Right atrium auricular region (tissue), 2 donors: ENCODE results near the gene PPP3CA. TPM values are rescaled to one million over a fixed set of nuclear protein-coding genes. Genes with fewer than 3 reads are reported as not detected.

Source experiments
- DNase-seq: peaks from one replicate; pipeline ENCODE4 v3.0.0-alpha.2; 2019; ENCODE audit warnings: low spot score
- H3K27ac ChIP-seq, 2 donors: fragments of 200-600 bp; sonication (generic); 1 replicate in 1 of 2; 2 replicates in 1 of 2; pipeline ENCODE4 v1.5.1; 2016 to 2019
- H3K27me3 ChIP-seq, 2 donors: fragments of 200-600 bp; sonication (generic); one replicate each; pipeline versions ENCODE4 v1.5.1 to v1.6.0; 2017 to 2019
- H3K36me3 ChIP-seq: fragments of 200-600 bp; sonication (generic); one replicate; pipeline ENCODE4 v1.5.1; 2016
- H3K4me1 ChIP-seq, 2 donors: fragments of 200-600 bp; sonication (generic); one replicate each; pipeline versions ENCODE4 v1.5.1 to v1.6.0; 2017 to 2019
- H3K4me3 ChIP-seq, 2 donors: fragments of 200-600 bp; sonication (generic); 1 replicate in 1 of 2; 2 replicates in 1 of 2; pipeline ENCODE4 v1.5.1; 2017 to 2019; ENCODE audit warnings: mild to moderate bottlenecking in 1 of 2, moderate library complexity in 1 of 2
- H3K9me3 ChIP-seq, 2 donors: fragments of 200-600 bp; sonication (generic); one replicate each; pipeline ENCODE4 v1.5.1; 2019
- total RNA-seq, 2 donors: library from RNA; depleted of rRNA; stranded (reverse); fragments of >200 nt; gene quantifications; one replicate each; pipeline ENCODE4 v1.1.0, GENCODE V29; 2016
- TF ChIP-seq, protein P1 (sequence below), 2 donors: fragments of 200-600 bp; sonication (generic); IDR thresholded peaks; one replicate each; pipeline ENCODE4 v1.5.1; 2019; ENCODE audit warnings: antibody characterized with exemption in 2 of 2

The PPP3CA gene
- total RNA-seq, 2 donors from 2014 or later = 11.2 to 15.7 TPM

DNA sequence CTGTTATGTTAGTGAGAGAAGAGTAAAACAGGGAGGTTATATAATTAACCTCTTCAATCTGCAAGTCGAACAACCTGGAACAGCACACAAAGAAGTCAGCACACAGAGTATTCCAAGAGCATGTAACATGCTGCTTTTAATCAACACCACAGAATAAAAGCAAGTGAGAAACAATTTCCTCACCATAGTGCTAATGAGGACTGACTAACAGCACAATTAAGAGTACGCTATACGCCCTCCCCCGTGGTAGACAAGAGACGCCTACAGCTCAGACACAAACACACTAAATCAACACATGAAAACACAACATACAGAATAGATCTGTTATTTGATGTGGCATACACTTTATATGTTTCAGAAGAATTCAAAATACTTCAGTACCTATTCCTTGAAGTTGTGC lies 103.0 kb downstream of the PPP3CA start:
- Histone ChIP-seq H3K9me3 (no peaks in the 10 kb centered on the region), H3K4me1 (no peaks in the 10 kb centered on the region), H3K27me3 (no peaks in the 10 kb centered on the region), H3K36me3 (no peaks in the 10 kb centered on the region), H3K27ac (no peak overlapping the region), H3K4me3 (no peak overlapping the region)
- no peak for DNase-seq
- TF ChIP-seq, protein P1, sequence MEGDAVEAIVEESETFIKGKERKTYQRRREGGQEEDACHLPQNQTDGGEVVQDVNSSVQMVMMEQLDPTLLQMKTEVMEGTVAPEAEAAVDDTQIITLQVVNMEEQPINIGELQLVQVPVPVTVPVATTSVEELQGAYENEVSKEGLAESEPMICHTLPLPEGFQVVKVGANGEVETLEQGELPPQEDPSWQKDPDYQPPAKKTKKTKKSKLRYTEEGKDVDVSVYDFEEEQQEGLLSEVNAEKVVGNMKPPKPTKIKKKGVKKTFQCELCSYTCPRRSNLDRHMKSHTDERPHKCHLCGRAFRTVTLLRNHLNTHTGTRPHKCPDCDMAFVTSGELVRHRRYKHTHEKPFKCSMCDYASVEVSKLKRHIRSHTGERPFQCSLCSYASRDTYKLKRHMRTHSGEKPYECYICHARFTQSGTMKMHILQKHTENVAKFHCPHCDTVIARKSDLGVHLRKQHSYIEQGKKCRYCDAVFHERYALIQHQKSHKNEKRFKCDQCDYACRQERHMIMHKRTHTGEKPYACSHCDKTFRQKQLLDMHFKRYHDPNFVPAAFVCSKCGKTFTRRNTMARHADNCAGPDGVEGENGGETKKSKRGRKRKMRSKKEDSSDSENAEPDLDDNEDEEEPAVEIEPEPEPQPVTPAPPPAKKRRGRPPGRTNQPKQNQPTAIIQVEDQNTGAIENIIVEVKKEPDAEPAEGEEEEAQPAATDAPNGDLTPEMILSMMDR (IDR thresholded peaks at IDR 0.05) = no peak

GRCh38 chr4:101242441-101242840 lies 104.9 kb downstream of the PPP3CA start:
- Histone ChIP-seq H3K9me3 (no peaks in the 10 kb centered on the region), H3K27ac (no peak overlapping the region), H3K36me3 (no peaks in the 10 kb centered on the region), H3K4me1 (peaks cover 0 to 10% of the 10 kb centered on the region in 2 donors), H3K27me3 (no peaks in the 10 kb centered on the region), H3K4me3 (no peak overlapping the region)
- TF ChIP-seq, protein P1 (IDR thresholded peaks at IDR 0.05) = no peak
- no peak for DNase-seq

- Histone ChIP-seq H3K27me3 (no peaks in the 10 kb centered on the region), H3K9me3 (no peaks in the 10 kb centered on the region), H3K36me3 (no peaks in the 10 kb centered on the region), H3K27ac (no peak overlapping the region), H3K4me3 (no peak overlapping the region), H3K4me1 (peaks cover 0 to 10% of the 10 kb centered on the region in 2 donors)
- no peak for DNase-seq
- TF ChIP-seq, protein P1 (IDR thresholded peaks at IDR 0.05) = no peak
Measured at GRCh38 chr4:101240099-101240498, 107.2 kb downstream of the PPP3CA start.

- Histone ChIP-seq H3K9me3 (no peaks in the 10 kb centered on the region), H3K4me1 (peaks cover 0 to 10% of the 10 kb centered on the region in 2 donors), H3K36me3 (no peaks in the 10 kb centered on the region), H3K27me3 (no peaks in the 10 kb centered on the region), H3K27ac (no peak overlapping the region), H3K4me3 (no peak overlapping the region)
- DNase-seq = no peak
- TF ChIP-seq, protein P1 (IDR thresholded peaks at IDR 0.05) = no peak
Measured at GRCh38 chr4:101239665-101240064, 107.7 kb downstream of the PPP3CA start.

DNA sequence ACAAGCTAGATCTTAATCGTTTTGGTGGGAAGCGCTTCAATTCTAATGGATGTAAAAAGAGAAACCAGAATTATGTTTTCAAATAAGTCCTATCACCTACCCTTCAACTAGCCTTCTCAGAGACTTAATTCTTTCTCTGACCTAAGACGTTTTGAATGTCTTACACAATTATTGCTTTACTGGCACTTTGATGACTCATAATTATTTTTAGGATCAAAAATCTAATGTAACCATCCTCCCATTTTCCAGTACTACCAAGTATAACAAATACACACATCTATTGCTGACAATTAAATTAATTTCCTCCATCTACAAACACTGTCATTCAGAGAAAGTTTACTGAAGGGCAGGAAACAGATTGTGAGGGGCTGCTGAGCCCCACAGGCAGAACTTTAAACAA lies 108.6 kb downstream of the PPP3CA start:
- Histone ChIP-seq H3K36me3 (no peaks in the 10 kb centered on the region), H3K27me3 (no peaks in the 10 kb centered on the region), H3K4me1 (peaks cover 0 to 10% of the 10 kb centered on the region in 2 donors), H3K9me3 (no peaks in the 10 kb centered on the region), H3K27ac (no peak overlapping the region), H3K4me3 (no peak overlapping the region)
- no peak for DNase-seq
- TF ChIP-seq, protein P1 (IDR thresholded peaks at IDR 0.05) = no peak

DNA sequence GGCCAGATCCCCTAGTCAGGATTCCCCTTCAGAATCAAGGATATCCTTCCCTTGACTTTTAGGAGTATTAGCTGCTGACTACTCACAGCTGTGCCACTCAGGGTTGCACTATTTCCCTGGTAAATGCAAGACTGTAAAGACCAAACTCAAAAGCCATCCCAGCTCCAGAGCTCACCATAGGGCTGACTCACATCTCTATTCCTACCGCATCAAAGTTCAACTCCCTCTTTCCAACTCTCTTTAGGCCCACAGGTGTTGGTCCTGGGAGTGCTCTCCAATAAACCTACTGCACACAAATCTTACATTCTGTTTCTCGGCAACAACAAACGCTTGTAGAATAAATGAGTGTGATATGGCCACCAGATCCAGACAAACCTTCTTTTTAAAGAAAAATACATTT lies 109.6 kb downstream of the PPP3CA start:
- TF ChIP-seq, protein P1 (IDR thresholded peaks at IDR 0.05) = no peak
- DNase-seq = no peak
- Histone ChIP-seq H3K4me1 (peaks cover 0 to 10% of the 10 kb centered on the region in 2 donors), H3K9me3 (no peaks in the 10 kb centered on the region), H3K27me3 (no peaks in the 10 kb centered on the region), H3K4me3 (no peak overlapping the region), H3K27ac (no peak overlapping the region), H3K36me3 (no peaks in the 10 kb centered on the region)
